K562 (cell line): Measurements from ENCODE around the gene PLA2G15. TPM values are rescaled to one million over a fixed set of nuclear protein-coding genes. Genes with fewer than 3 reads are reported as not detected.

Source experiments
- ATAC-seq: fragments of 200-7000 bp; cut with Tn5 transposase; 3 replicates; pipeline ENCODE4 v1.9.1; 2020; ENCODE audit warnings: moderate library complexity
- BruUV-seq: library from RNA; stranded (reverse); fragments of 400-500 nt; replicated peaks from 2 replicates; lab custom pipeline; 2021; lab: Mats Ljungman, UMichigan
- CTCF ChIA-PET: fragments of 300-600 bp; formaldehyde crosslinking; extraction: SDS; loops from one replicate; lab custom pipeline; 2021; ENCODE audit warnings: low intra/inter-chr PET ratio; lab: Yijun Ruan, JAX
- POLR2A ChIA-PET: fragments of 300-600, 350-650 bp; sonication (Branson Sonifier 250); formaldehyde crosslinking; extraction: SDS; loops from one replicate; lab custom pipeline; 2021; ENCODE audit warnings: antibody characterized with exemption, inconsistent platforms; lab: Yijun Ruan, JAX
- DNase-seq, 4 experiments: peaks; one replicate each; pipeline versions ENCODE4 v3.0.0 to v3.0.0-alpha.2; 2011 to 2018; ENCODE audit warnings: low spot score in 3 of 4, mixed read lengths in 3 of 4; ENCODE audit errors: extremely low read depth in 1 of 4
- FAIRE-seq: peaks from 2 replicates; lab custom pipeline; 2011; peaks lifted over from hg19 to GRCh38; lab: Jason Lieb, UNC
- H2AFZ ChIP-seq: 2 replicates; pipeline ENCODE4 v1.6.0; 2011; ENCODE audit warnings: low read depth, low read length, control low read depth, inconsistent platforms
- H3K27ac ChIP-seq: fragments of 200-600 bp; 3 replicates; pipeline ENCODE4 v1.8.0; 2011; ENCODE audit warnings: low read depth, mild to moderate bottlenecking, control low read depth, inconsistent platforms, low read length, moderate library complexity, mixed read lengths; ENCODE audit errors: extremely low read depth
- H3K27me3 ChIP-seq, 2 experiments: fragments of 300-600 bp in 1 of 2; 2 replicates in 1 of 2; 3 replicates in 1 of 2; pipeline versions ENCODE4 v1.6.0 to v1.8.0; 2011; ENCODE audit warnings: inconsistent platforms in 2 of 2, low read length in 2 of 2, mild to moderate bottlenecking in 1 of 2, mixed read lengths in 1 of 2, moderate library complexity in 1 of 2; ENCODE audit not compliant: control insufficient read depth in 2 of 2, insufficient read depth in 2 of 2
- H3K36me3 ChIP-seq: fragments of 300-600 bp; 3 replicates; pipeline ENCODE4 v1.8.0; 2011; ENCODE audit warnings: mild to moderate bottlenecking, low read length, inconsistent platforms; ENCODE audit not compliant: control insufficient read depth, insufficient read depth
- H3K4me1 ChIP-seq, 2 experiments: fragments of 200-600 bp in 1 of 2; replicated peaks in 1 of 2; 2 replicates in 1 of 2; 3 replicates in 1 of 2; pipeline versions ENCODE4 v1.5.1 to v1.8.0; 2011; ENCODE audit warnings: inconsistent platforms in 2 of 2, low read length in 2 of 2, mild to moderate bottlenecking in 1 of 2, mixed read lengths in 1 of 2, moderate library complexity in 1 of 2; ENCODE audit not compliant: control insufficient read depth in 2 of 2, insufficient read depth in 2 of 2
- H3K4me2 ChIP-seq: 2 replicates; pipeline ENCODE4 v1.6.1; 2011; ENCODE audit warnings: low read length, control low read depth, inconsistent platforms, mixed read lengths; ENCODE audit not compliant: insufficient read depth
- H3K4me3 ChIP-seq: fragments of 200-600 bp; sonication (generic), shearing (Covaris generic); 2 replicates; pipeline ENCODE4 v1.5.1; 2016; ENCODE audit warnings: control low read depth, inconsistent platforms
- H3K79me2 ChIP-seq: fragments of 200-600 bp; 3 replicates; pipeline ENCODE4 v1.8.0; 2011; ENCODE audit warnings: low read length, inconsistent platforms; ENCODE audit not compliant: control insufficient read depth, insufficient read depth
- H3K9ac ChIP-seq, 2 experiments: 2 replicates each; pipeline versions ENCODE4 v1.6.0 to v1.6.1; 2011; ENCODE audit warnings: low read depth in 2 of 2, low read length in 2 of 2, control low read depth in 1 of 2, inconsistent platforms in 1 of 2, mild to moderate bottlenecking in 1 of 2, mixed read lengths in 1 of 2; ENCODE audit not compliant: insufficient read depth in 1 of 2
- H3K9me1 ChIP-seq: one replicate; pipeline ENCODE4 v1.6.0; 2011; ENCODE audit warnings: inconsistent platforms, mild to moderate bottlenecking, low read length, moderate library complexity; ENCODE audit not compliant: control insufficient read depth, insufficient read depth
- H3K9me3 ChIP-seq: replicated peaks from 2 replicates; pipeline ENCODE4 v1.5.1; 2011; ENCODE audit warnings: low read depth, low read length, inconsistent platforms; ENCODE audit not compliant: control insufficient read depth, insufficient read depth
- H4K20me1 ChIP-seq: replicated peaks from 2 replicates; pipeline ENCODE4 v1.6.1; 2011; ENCODE audit warnings: low read length, inconsistent platforms, mixed read lengths; ENCODE audit not compliant: control insufficient read depth, insufficient read depth
- CHD2 ChIP-seq: IDR thresholded peaks from 2 replicates; pipeline ENCODE4 v1.6.1; 2011; ENCODE audit warnings: low read depth, low read length
- ELF2 ChIP-seq: fragments of 250-450 bp; sonication (Bioruptor Pico); IDR thresholded peaks from 2 replicates; pipeline ENCODE4 v1.5.0; 2021; ENCODE audit warnings: mild to moderate bottlenecking
- GATAD2B ChIP-seq: fragments of 450-650 bp; IDR thresholded peaks from 2 replicates; pipeline ENCODE4 v1.6.1; 2017; ENCODE audit warnings: mild to moderate bottlenecking, borderline replicate concordance
- MCM2 ChIP-seq: fragments of 450-650 bp; IDR thresholded peaks from 2 replicates; pipeline ENCODE4 v1.6.1; 2017; ENCODE audit warnings: low read depth, mild to moderate bottlenecking
- MIER1 ChIP-seq: fragments of 450-650 bp; IDR thresholded peaks from 2 replicates; pipeline ENCODE4 v1.6.1; 2016; ENCODE audit warnings: antibody characterized with exemption, mild to moderate bottlenecking, low read depth
- MTA2 ChIP-seq: fragments of 450-650 bp; IDR thresholded peaks from 2 replicates; pipeline ENCODE4 v1.6.1; 2016; ENCODE audit warnings: low read depth
- NBN ChIP-seq: fragments of 450-650 bp; IDR thresholded peaks from 2 replicates; pipeline ENCODE4 v1.6.1; 2016; ENCODE audit warnings: low read depth, mild to moderate bottlenecking
- RBM25 ChIP-seq: fragments of 200-400 bp; formaldehyde crosslinking; IDR thresholded peaks from 2 replicates; pipeline ENCODE4 v1.6.1; 2018; ENCODE audit warnings: low read length, low read depth, moderate library complexity; ENCODE audit not compliant: severe bottlenecking
- RFX5 ChIP-seq: IDR thresholded peaks from 2 replicates; pipeline ENCODE4 v1.6.1; 2011; ENCODE audit warnings: low read depth, mild to moderate bottlenecking, improper control_type of control experiment, low read length
- RNF2 ChIP-seq: sonication (generic); IDR thresholded peaks from 2 replicates; pipeline ENCODE4 v1.6.1; 2016
- SREBF1 ChIP-seq: fragments of 150-350 bp; IDR thresholded peaks from 2 replicates; pipeline ENCODE4 v1.6.1; 2014; ENCODE audit warnings: antibody characterized with exemption, low read depth, low read length, borderline replicate concordance
- STAT6 ChIP-seq: sonication (generic); formaldehyde crosslinking; IDR thresholded peaks from 2 replicates; pipeline ENCODE4 v1.8.1; 2023; ENCODE audit warnings: mild to moderate bottlenecking, missing genetic modification reagents
- TAF15 ChIP-seq: fragments of 200-400 bp; formaldehyde crosslinking; IDR thresholded peaks from 2 replicates; pipeline ENCODE4 v1.6.1; 2017; ENCODE audit warnings: mild to moderate bottlenecking, low read depth, low read length, moderate library complexity
- TFE3 ChIP-seq: fragments of 450-650 bp; formaldehyde crosslinking; IDR thresholded peaks from 2 replicates; pipeline ENCODE4 v1.4.0; 2020; ENCODE audit warnings: mild to moderate bottlenecking, mixed read lengths
- ZNF143 ChIP-seq: sonication (generic); formaldehyde crosslinking; IDR thresholded peaks from 2 replicates; pipeline ENCODE4 v1.9.0; 2022; ENCODE audit warnings: mild to moderate bottlenecking, missing genetic modification reagents
- ZNF583 ChIP-seq: fragments of 250-450 bp; sonication (Bioruptor Pico); IDR thresholded peaks from 2 replicates; pipeline ENCODE4 v1.4.0; 2020
- ZNF707 ChIP-seq: fragments of 250-450 bp; sonication (Bioruptor Pico); conservative IDR thresholded peaks from 2 replicates; pipeline ENCODE4 v1.8.0; 2022; ENCODE audit warnings: inconsistent platforms, mild to moderate bottlenecking, moderate library complexity
- WGBS: fragments of 100-300 bp; shearing (Covaris generic); methylation state at CpG from one replicate; pipeline ENCODE4 v1.1.6; 2016; ENCODE audit warnings: low coverage, mixed read lengths; ENCODE audit not compliant: insufficient coverage; ENCODE audit errors: missing lambda C conversion rate; 5-methylcytosine and 5-hydroxymethylcytosine counted together
- in situ Hi-C: fragments of 300-500 bp; cut with MboI; formaldehyde crosslinking; loops from 4 replicates; pipeline ENCODE4 v1.15.0; 2018; ENCODE audit warnings: inconsistent platforms, mixed read lengths
- intact Hi-C: fragments of 100-400 bp; cut with micrococcal nuclease; formaldehyde crosslinking; loops from 2 replicates; pipeline ENCODE4 v1.14.2; 2022
- polyA plus RNA-seq, 8 experiments: library from polyadenylated mRNA; depleted of rRNA in 4 of 8; stranded (reverse) in 5 of 8; unstranded in 3 of 8; fragments of >200 nt; fragmentation: Nextera tagmentation in 2 of 8; fragmentation: Illumina TruSeq in 1 of 8; extraction: Ambion mirVana in 2 of 8; extraction: Trizol in 1 of 8; gene quantifications; 2 replicates each; pipeline versions ENCODE4 v1.2.1 to v1.2.3, GENCODE V29; 2011 to 2014; ENCODE audit warnings: inconsistent platforms in 1 of 8, missing spikeins in 1 of 8
- total RNA-seq, 7 experiments: library from RNA; depleted of rRNA in 6 of 7; stranded (reverse); fragments of >200 nt in 6 of 7; fragmentation: Illumina TruSeq in 2 of 7; extraction: Trizol in 2 of 7; gene quantifications; 2 replicates each; pipeline versions ENCODE4 v1.2.1 to v1.2.3, GENCODE V29; 2011 to 2021; ENCODE audit warnings: low replicate concordance in 1 of 7

PLA2G15 gene
- total and polyA plus RNA-seq, 9 of the 15 experiments (the other 6 are each of a cell fraction or from before 2014, with no cell fraction given) = 0.42 to 8.6 (median 4.8) TPM

- H3K9ac ChIP-seq = no peak overlapping the region
- in situ Hi-C loops = no loop called here
- H3K9me1 ChIP-seq = peaks cover 4% of the 10 kb centered on the region
- peaks cover 9% of the 10 kb centered on the region; the same call in 1 of the 3 replicates for H3K36me3 ChIP-seq
- H3K4me2 ChIP-seq = no peak overlapping the region
- intact Hi-C loops = no loop called here
- H4K20me1 ChIP-seq = no peaks in the 10 kb centered on the region
- ATAC-seq (no peak), FAIRE-seq (no peak), DNase-seq (no peak)
- H3K9me3 ChIP-seq = no peaks in the 10 kb centered on the region
- POLR2A ChIA-PET = interaction anchor here (0.6 to 1.3 kb wide), 3 partner anchors 12 to 87 kb away, joined by 3 to 5 read pairs (median 4); partner anchors contain the start of gene SLC7A6
- WGBS = 55% methylated on average over 4 of the region's 5 CpGs
- no TSS peak for BruUV-seq
- H3K27me3 ChIP-seq = no peaks in the 10 kb centered on the region
- H2AFZ ChIP-seq = no peak overlapping the region
- H3K4me3 ChIP-seq = no peak overlapping the region
- TF ChIP-seq NBN (no peak), TAF15 (no peak), CHD2 (no peak), RNF2 (no peak), GATAD2B (no peak), ZNF583 (CRISPR knock-in tag) (no peak), RBM25 (no peak), TFE3 (CRISPR knock-in tag) (no peak), MIER1 (no peak), ZNF143 (CRISPR knock-in tag) (no peak), ZNF707 (CRISPR knock-in tag) (no peak), MTA2 (no peak), SREBF1 (no peak), MCM2 (no peak), ELF2 (CRISPR knock-in tag) (no peak), RFX5 (no peak), STAT6 (no peak)
- TF ChIP-seq, all 486 proteins: peak for 0
- CTCF ChIA-PET = no interaction called here
- Histone ChIP-seq H3K27ac (no peak overlapping the region), H3K79me2 (no peaks in the 10 kb centered on the region), H3K4me1 (peaks cover 2% of the 10 kb centered on the region in 2 experiments; a peak in 3 of 5 replicates)
Measured at GRCh38 chr16:68252383-68252782, 7.2 kb downstream of the PLA2G15 start.
